HL-60 (cell line): ENCODE results near the gene ALK.

Experiments used
- DNase-seq, 2 experiments: peaks; one replicate each; pipeline ENCODE4 v3.0.0-alpha.2; 2010 to 2020; ENCODE audit warnings: low read depth in 1 of 2, low spot score in 1 of 2
- H3K27ac ChIP-seq: fragments of 250-450 bp; sonication (Bioruptor Pico); replicated peaks from 2 replicates; pipeline ENCODE4 v1.5.1; 2020; ENCODE audit warnings: mild to moderate bottlenecking, moderate library complexity
- H3K27me3 ChIP-seq: fragments of 250-450 bp; sonication (Bioruptor Pico); 2 replicates; pipeline ENCODE4 v1.5.1; 2021; ENCODE audit warnings: mild to moderate bottlenecking, moderate library complexity; ENCODE audit not compliant: insufficient read depth, poor library complexity, severe bottlenecking
- H3K4me3 ChIP-seq: replicated peaks from 2 replicates; pipeline ENCODE4 v1.5.1; 2011; ENCODE audit warnings: mild to moderate bottlenecking, control low read depth, low read length; ENCODE audit not compliant: insufficient read depth
- CTCF ChIP-seq: IDR thresholded peaks from one replicate; pipeline ENCODE4 v1.5.1; 2011; ENCODE audit warnings: low read length, control low read depth, inconsistent platforms; ENCODE audit not compliant: insufficient read depth
- GABPA ChIP-seq: IDR thresholded peaks from 2 replicates; pipeline ENCODE4 v1.6.1; 2012; ENCODE audit warnings: low read depth
- POLR2AphosphoS5 ChIP-seq: IDR thresholded peaks from 2 replicates; pipeline ENCODE4 v1.6.1; 2012; ENCODE audit warnings: low read depth
- SPI1 ChIP-seq: IDR thresholded peaks from 2 replicates; pipeline ENCODE4 v1.6.1; 2012; ENCODE audit warnings: low read depth, mild to moderate bottlenecking, borderline replicate concordance
- TF ChIP-seq, protein P1 (sequence below): IDR thresholded peaks from 2 replicates; pipeline ENCODE4 v1.6.1; 2012; ENCODE audit warnings: low read depth; ENCODE audit not compliant: insufficient replicate concordance

ALK gene

GRCh38 chr2:29223851-29224692, 697.3 kb downstream of the ALK start:
- Histone ChIP-seq H3K4me3 (no peak overlapping the region), H3K27ac (no peak overlapping the region), H3K27me3 (peaks cover 2% of the 10 kb centered on the region)
- no peak for DNase-seq
- TF ChIP-seq CTCF (no peak), SPI1 (no peak), POLR2AphosphoS5 (no peak), GABPA (no peak)
- TF ChIP-seq, protein P1, sequence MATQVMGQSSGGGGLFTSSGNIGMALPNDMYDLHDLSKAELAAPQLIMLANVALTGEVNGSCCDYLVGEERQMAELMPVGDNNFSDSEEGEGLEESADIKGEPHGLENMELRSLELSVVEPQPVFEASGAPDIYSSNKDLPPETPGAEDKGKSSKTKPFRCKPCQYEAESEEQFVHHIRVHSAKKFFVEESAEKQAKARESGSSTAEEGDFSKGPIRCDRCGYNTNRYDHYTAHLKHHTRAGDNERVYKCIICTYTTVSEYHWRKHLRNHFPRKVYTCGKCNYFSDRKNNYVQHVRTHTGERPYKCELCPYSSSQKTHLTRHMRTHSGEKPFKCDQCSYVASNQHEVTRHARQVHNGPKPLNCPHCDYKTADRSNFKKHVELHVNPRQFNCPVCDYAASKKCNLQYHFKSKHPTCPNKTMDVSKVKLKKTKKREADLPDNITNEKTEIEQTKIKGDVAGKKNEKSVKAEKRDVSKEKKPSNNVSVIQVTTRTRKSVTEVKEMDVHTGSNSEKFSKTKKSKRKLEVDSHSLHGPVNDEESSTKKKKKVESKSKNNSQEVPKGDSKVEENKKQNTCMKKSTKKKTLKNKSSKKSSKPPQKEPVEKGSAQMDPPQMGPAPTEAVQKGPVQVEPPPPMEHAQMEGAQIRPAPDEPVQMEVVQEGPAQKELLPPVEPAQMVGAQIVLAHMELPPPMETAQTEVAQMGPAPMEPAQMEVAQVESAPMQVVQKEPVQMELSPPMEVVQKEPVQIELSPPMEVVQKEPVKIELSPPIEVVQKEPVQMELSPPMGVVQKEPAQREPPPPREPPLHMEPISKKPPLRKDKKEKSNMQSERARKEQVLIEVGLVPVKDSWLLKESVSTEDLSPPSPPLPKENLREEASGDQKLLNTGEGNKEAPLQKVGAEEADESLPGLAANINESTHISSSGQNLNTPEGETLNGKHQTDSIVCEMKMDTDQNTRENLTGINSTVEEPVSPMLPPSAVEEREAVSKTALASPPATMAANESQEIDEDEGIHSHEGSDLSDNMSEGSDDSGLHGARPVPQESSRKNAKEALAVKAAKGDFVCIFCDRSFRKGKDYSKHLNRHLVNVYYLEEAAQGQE: no peak

DNA sequence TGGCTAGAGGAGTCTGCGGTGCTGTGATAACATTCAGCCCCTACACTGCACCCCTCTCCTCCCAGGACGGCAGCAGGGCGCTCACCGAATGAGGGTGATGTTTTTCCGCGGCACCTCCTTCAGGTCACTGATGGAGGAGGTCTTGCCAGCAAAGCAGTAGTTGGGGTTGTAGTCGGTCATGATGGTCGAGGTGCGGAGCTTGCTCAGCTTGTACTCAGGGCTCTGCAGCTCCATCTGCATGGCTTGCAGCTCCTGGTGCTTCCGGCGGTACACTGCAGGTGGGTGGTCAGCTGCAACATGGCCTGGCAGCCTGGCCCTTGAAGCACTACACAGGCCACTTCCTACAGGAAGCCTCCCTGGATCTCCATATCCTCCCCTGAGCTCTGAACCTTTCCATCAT, 698.1 kb downstream of the ALK start:
- DNase-seq: no peak
- H3K27me3 ChIP-seq: peaks cover 2% of the 10 kb centered on the region
- H3K4me3 ChIP-seq: no peak overlapping the region
- H3K27ac ChIP-seq: no peak overlapping the region
- TF ChIP-seq, protein P1: no peak
- no peak for TF ChIP-seq SPI1
- TF ChIP-seq GABPA: no peak
- TF ChIP-seq POLR2AphosphoS5: no peak
- TF ChIP-seq CTCF: no peak

DNA sequence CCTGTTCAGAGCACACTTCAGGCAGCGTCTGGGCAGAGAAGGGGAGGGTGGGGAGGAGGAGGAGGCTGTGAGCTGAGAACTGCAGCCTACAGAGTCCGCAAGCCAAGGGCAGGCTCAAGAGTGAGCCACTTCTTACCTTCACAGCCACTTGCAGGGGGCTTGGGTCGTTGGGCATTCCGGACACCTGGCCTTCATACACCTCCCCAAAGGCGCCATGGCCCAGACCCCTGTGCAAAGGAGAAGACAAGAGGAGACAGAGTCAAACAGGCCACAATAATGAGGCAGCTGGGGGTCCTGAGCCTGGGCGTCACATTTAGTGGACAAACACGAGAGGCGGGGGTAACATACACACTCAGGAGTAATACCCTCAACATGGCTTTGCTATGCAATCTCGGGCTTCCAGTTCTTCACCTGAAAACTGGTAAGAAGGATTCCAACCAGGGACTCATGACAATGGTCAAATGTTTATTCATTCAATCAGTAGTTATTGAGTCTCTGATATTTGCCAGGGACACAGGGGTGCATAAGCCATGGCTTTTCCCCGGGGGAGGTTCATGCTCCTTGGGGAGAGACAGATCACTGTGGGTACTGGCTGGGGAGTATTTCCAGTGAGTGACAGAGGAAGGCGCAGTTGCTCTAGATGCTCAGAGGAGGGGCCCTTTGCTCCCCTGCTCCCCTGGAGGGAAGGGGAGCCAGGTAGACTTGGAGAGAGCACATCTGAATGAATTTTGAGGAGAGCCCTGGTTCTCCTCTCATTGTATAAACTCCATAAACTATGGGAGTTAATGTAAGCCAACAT, 698.8 kb downstream of the ALK start:
- Histone ChIP-seq H3K27ac (no peak overlapping the region), H3K4me3 (no peak overlapping the region), H3K27me3 (peaks cover 2% of the 10 kb centered on the region)
- TF ChIP-seq GABPA: no peak
- no peak for TF ChIP-seq SPI1
- TF ChIP-seq, protein P1: no peak
- no peak for TF ChIP-seq POLR2AphosphoS5
- no peak for TF ChIP-seq CTCF
- DNase-seq: no peak
